ENCODE results near the gene MAG.
"Not testable (repeated sequence)": the region's sequence is repeated elsewhere in the genome, so short reads cannot be mapped to it uniquely, and the experiment has no call there.

The MAG gene

GRCh38 chr19:35284153-35285094 is 7.5 kb upstream of the MAG start:
- no peak for DNase-seq

GRCh38 chr19:35285095-35285449 is 6.9 kb upstream of the MAG start:
- DNase-seq, result no peak

GRCh38 chr19:35285465-35285864 is 6.5 kb upstream of the MAG start:
- not testable (repeated sequence) for DNase-seq

GRCh38 chr19:35286101-35286500 is 5.9 kb upstream of the MAG start:
- not testable (repeated sequence) for DNase-seq

- no peak for DNase-seq
Observed at GRCh38 chr19:35287713-35288112, 4.2 kb upstream of the MAG start.

- DNase-seq, result no peak
Observed at GRCh38 chr19:35288331-35288730, 3.6 kb upstream of the MAG start.

- no peak for DNase-seq
Observed at GRCh38 chr19:35288906-35289305, 3.1 kb upstream of the MAG start.

GRCh38 chr19:35290381-35291127 is 1.4 kb upstream of the MAG start:
- DNase-seq, result no peak

- no peak for DNase-seq
Observed at GRCh38 chr19:35291259-35291658, 702 bp upstream of the MAG start.

- DNase-seq, result no peak
Observed at GRCh38 chr19:35292421-35293362, 731 bp downstream of the MAG start.

- no peak for DNase-seq
Observed at GRCh38 chr19:35293363-35293739, 1.4 kb downstream of the MAG start.

GRCh38 chr19:35293808-35294207 is 1.8 kb downstream of the MAG start:
- DNase-seq, result no peak

- peak; percentile 25 for DNase-seq
Observed at GRCh38 chr19:35294328-35294727, 2.4 kb downstream of the MAG start.

GRCh38 chr19:35294859-35295791 is 3.2 kb downstream of the MAG start:
- DNase-seq, result no peak

- DNase-seq, result peak; percentile 10
Observed at GRCh38 chr19:35295792-35296462, 4.0 kb downstream of the MAG start.

- no peak for DNase-seq
Observed at GRCh38 chr19:35296644-35297514, 4.9 kb downstream of the MAG start.

GRCh38 chr19:35297515-35297848 is 5.5 kb downstream of the MAG start:
- DNase-seq, result no peak

GRCh38 chr19:35297922-35298321 is 6.0 kb downstream of the MAG start:
- no peak for DNase-seq

GRCh38 chr19:35298561-35298972 is 6.6 kb downstream of the MAG start:
- DNase-seq, result no peak

Data from NCI-H82 (cell line).